HG03095 (cell line): ENCODE data around the gene HSFX2.
"Not testable (repeated sequence)": the region's sequence is repeated elsewhere in the genome, so short reads cannot be mapped to it uniquely, and the experiment has no call there.

Experiments used
- ATAC-seq: cut with Tn5 transposase; IDR thresholded peaks from one replicate; pipeline ENCODE4 v1.9.1; 2021; ENCODE audit warnings: moderate library complexity; ENCODE audit not compliant: unreplicated experiment

Gene HSFX2

DNA sequence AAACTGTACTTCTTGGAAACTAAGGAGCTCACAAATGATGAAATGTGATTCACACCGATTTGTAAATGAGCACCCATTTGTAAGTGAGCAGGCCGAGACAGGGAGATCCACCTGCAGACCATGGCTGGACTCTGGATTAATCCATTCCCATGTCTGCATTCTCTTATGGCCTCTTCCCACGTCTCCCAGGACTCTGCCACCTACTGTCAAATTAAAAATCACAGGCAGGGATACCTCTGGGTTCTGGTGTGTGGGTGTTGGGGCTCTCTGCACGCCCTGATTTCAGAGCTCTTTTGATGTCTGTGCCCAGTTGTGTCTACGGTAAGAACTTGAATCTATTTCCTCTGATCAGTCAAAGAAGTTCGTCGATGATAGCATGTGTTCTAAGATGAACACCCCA, 4.1 kb downstream of the HSFX2 start:
- not testable (repeated sequence) for ATAC-seq

- not testable (repeated sequence) for ATAC-seq
Observed at GRCh38 chrX:149587359-149587758, 7.8 kb downstream of the HSFX2 start, which contains the start of gene MAGEA9B. TSS of gene MAGEA9B (minus strand) at chrX:149587459. CDS start at chrX:149583179, 4,280 bp downstream.

DNA sequence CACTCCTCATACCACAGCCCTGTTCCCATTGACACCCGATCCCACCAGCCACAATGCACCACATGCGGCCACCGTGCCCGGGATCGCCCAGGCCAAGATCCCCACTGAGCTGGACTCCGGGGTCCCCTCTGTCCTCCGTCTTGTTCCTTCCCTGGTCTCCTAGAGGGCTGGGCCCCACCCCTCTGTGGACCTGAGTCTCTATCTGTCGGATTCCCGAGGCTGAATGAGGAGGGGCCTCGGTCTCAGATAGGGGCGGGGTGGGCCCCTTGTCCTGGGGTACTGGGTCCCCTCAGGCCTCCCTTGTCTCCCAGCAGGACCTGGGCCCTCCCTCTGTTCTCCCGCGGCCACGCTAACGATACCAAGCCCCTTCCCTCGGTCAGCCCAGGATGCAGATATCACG, 9.5 kb downstream of the HSFX2 start:
- ATAC-seq = not testable (repeated sequence)

DNA sequence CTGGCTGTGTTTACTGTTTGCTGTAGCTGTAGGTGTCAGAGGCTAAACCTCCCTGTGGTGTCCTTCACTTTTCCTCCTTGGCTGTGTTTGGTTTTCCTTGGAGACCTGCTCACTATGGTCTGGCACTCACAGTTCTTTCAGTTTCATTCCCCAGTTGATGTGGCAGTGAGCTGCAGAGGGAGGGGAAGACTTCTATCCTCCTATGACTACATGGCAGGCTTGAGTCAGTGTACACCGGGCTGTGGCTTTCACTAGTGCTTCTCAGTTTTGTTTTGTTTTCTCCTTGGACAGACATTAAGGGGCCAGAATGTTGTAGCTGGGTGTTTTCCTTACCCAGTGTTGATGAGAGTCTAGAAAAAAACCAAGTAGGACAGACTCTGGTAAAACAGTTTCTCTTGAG, 21.7 kb downstream of the HSFX2 start:
- ATAC-seq = peak; percentile 99

DNA sequence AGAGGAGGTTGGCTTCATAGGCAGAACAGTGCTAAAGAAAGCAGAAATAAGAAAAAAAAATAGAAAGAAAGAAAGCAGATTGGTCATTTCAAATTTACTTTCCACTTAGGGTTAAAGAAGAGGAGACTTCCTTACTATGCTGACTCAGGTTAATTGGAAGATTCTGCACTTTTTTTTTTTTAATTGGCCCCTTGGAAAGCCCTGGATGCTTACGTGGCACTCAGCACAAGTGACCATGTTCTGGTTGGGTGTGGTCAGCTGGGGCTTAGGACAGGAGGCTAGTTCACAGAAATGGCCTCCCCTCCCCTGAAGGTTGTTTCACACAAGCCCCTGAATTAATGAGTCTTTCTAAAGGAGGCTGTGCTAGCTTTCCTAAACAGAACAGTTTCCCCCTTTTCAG, 22.4 kb downstream of the HSFX2 start:
- ATAC-seq = no peak

DNA sequence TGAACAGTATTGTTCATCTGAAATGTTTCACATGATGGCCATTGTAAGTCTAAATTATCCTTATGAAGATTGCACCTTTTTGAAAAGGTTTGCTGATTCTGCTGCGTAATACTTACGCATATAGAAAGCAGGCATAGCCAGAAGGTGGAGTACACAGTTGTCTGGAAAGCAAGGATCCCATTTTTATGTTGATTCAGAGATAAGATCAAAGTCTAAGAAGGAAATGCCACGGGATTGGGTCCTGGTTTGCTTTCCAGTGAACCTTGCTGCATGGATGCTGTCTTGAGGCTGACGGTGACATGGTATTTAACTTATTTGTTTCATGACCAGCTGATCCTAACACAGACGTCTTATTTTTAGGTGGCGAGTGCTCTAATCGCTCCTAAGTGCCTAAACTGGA, 23.3 kb downstream of the HSFX2 start:
- no peak for ATAC-seq

DNA sequence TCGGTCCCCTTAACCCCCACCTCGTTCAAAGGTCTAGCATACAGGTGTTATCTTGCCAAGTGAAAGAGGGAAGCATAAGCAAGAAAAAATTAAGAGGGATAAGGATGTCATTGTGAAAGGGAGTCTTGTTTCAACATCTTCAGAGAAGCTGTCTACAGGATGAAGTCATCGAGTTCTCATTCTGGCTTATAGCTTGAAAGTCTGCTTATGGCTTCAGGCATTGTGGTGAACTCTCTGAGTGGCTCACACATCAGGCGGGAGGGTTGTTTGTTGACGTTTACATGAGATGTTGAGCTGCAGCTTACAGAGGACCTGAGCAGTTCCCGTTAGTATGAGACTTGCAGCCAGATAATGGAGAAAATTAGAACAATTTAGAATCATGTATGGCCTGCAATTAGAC, 24.4 kb downstream of the HSFX2 start:
- no peak for ATAC-seq

DNA sequence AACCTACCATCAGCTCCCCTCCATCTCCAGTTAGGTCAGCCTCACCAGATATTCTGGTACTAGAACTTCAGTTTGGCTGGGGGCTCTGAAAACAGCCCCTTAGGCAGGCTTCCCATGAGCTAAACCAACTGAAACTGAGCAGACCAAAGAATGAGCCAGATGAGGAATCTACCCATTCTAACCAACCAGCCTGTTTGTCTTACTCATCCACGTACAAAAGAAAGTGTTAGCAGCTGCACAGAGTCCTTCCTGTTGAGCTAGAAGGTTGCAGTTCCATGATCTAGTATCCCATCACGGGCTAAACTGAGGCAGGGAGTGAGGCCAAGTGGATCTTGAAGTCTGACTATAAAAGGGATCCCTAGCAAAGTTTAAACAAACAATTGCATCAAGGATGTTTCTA, 25.3 kb downstream of the HSFX2 start:
- ATAC-seq = no peak

- no peak for ATAC-seq
Observed at GRCh38 chrX:149568701-149569296, 26.3 kb downstream of the HSFX2 start.

DNA sequence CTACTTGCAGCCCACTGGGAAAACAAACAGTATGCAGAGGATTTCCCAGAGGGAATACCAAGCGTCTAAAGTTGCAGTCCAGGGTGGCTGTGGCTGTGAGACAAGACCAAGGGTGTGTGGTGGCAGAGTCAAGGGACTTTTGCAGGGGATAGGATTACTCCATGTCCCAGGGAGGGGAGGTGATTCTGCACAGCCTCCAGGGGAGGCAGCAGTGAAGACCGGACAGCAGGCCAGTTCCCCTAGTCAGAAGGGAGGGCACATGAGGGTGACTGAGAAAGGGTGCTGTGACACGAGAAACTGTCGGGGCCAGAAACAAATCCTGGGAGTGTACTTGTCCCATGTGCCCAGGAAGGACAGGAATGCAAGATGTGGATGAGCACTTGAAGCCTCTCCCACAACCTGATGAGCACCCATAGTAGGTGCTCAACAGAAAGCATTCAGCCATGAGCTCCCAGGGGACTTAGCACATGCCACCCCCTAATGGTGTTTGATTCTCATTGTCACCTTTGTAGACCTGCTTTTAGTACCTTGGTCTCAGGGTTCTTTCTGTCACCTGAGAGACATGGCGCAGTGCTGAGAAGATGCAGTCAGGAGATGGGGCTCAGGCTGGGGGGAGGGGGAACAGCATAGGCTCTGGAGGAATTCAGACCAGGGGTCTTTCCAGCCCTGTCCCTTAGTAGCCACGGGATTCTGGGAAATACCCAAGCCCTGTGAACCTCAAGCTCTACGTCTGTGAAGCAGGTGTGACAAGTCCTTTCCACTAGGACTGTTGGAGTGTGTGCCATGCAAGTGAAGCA, 27.3 kb downstream of the HSFX2 start:
- ATAC-seq = no peak

DNA sequence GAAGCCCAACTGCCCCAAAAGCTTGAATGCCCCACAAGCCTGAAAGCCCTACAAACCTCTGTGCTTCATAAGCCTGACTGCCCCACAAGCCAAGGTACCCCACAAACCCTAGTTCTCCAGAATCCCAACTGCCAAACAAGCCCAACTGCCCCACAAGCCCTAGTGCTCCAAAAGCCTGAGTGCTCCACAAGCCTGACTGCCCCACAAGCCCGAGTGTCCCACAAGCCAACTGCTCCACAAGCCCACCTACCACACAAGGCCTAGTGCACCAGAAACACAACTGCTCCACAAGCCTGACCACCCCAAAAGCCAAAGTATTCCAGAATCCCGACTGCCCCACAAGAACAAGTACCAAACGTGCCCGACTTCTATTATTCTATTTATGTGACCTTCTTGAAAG, 31.8 kb downstream of the HSFX2 start:
- ATAC-seq = no peak

GRCh38 chrX:149555251-149555650, 39.9 kb downstream of the HSFX2 start:
- ATAC-seq = not testable (repeated sequence)

DNA sequence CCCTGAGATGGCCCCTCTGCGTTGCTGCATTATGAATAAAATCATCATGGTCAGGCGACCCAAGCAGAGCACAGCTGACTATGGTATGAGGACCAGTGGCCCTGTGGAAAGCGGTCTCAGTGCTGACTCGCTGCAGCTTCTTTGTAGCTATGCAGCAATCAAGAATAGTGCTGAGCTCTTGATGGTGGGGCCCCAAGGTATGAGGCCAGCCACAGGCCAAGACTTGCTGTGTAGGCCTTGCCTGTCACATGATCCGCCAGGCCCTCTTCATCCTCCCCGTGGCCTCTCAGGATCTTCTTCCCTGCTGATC, 43.2 kb downstream of the HSFX2 start:
- not testable (repeated sequence) for ATAC-seq

DNA sequence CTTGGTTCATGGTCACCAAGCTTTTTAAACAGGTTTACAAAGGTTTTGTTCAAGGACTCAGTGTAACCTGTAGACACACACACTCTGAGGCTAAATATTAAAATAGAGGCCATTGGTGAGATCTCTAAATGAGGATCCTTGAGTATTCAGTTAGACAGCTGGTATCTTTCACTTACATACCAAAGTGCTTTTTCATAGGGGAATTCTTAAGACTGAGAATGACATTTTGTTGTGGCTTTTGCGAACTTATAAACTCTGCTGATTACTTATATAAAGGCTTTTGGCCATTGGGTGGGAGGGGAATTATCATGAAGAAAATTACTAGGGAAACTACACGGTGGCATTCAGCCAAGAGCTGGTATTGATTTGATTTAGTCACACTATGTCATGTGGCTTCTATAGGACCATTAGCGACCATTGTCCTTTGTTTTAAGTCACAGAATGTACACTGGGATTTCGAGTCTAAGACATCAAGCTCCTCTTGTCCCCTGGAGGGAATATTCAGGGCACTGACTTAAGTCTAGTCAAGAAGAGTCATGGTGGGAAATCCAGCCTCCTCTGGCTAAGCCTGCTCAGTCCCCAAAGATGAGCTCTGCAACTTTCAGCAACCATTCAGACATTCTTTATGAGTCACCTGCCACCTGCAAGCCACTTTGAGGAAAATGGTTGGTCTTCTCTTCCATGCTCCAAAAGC, 43.7 kb downstream of the HSFX2 start:
- ATAC-seq = not testable (repeated sequence)

GRCh38 chrX:149550454-149550853, 44.7 kb downstream of the HSFX2 start:
- not testable (repeated sequence) for ATAC-seq

DNA sequence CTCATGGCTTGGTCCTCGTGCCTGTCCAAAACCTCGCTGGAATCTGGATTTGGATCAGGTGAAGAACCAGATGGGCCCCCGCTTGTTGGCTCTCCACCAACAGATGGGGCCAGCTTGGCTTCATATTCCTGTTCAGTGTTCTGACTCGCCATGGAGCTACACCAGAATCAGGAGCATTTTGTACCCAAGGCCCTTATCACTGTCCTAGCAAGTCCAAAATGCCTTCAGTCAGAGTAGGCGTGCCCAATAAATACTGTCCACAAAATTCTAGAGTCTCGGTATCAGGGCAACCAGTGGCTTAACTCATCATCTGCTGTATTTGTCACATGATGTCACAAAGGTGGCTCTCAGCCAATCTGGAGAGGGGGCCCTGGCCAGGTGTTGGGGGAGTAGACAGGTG, 45.4 kb downstream of the HSFX2 start, which contains the start of gene HSFX3:
Gene HSFX3, minus strand, starts transcription at position 224 of the 400 bp plus-strand sequence. Its CDS starts 72 bp downstream, at position 152.
- ATAC-seq = not testable (repeated sequence)

DNA sequence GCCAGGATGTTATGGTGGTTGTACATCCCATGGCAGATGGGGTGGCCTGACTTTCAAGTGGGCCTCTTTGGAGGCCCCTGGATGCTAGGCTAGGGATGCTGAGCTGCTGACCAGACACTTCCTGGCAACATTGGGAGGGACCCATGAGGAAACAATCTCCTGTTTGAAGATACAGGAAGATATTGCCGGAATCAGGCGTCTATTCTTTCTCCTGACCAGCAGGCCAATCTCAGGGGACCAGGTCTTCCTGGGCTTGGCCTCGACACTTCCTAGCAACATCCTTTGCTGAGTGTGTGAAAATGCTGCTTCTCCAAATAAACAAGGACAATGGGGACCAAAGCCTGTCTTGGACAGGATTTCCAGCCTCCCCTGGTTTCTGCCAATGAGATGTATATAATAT, 47.3 kb downstream of the HSFX2 start:
- not testable (repeated sequence) for ATAC-seq

GRCh38 chrX:149546962-149547361, 48.2 kb downstream of the HSFX2 start:
- ATAC-seq = not testable (repeated sequence)

GRCh38 chrX:149545545-149546543, 49.3 kb downstream of the HSFX2 start:
- ATAC-seq = peak; percentile 36
